Sigmoid colon (tissue), 4 donors: ENCODE results near the gene EGLN1.

Experiments used
- EP300 ChIP-seq, 4 donors: sonication (generic); formaldehyde crosslinking; IDR thresholded peaks; one replicate each; pipeline ENCODE4 v1.6.1; 2017; ENCODE audit warnings: antibody characterized with exemption in 4 of 4
- POLR2A ChIP-seq, 2 donors: fragments of 450-650 bp; IDR thresholded peaks; one replicate each; pipeline ENCODE4 v1.6.1; 2016; ENCODE audit warnings: antibody characterized with exemption in 2 of 2, mild to moderate bottlenecking in 2 of 2, moderate library complexity in 2 of 2
- TF ChIP-seq, protein P1 (sequence below), 4 experiments: fragments of 450-650 bp in 3 of 4; fragments of 200-600 bp in 1 of 4; IDR thresholded peaks; one replicate each; pipeline ENCODE4 v1.5.1; 2016 to 2019; ENCODE audit warnings: antibody characterized with exemption in 4 of 4, mild to moderate bottlenecking in 3 of 4, moderate library complexity in 2 of 4

DNA sequence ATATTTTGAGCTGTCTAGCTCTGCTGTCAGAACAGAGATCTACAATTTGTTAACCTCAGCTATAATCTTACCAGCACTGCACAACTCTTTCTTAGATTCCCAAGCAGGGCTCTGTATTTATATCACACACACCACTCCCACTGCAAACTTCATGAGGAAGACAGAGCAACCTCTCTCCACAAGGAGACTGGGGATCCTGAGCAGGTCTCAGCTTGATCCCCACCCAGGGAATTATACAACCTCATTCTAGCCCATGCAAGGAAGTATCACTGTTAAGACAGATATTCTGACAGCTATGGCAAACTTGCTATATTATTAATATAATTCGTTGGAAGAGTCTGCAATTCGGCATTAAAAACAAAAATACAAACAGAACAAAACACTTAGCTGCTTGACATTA lies 40.4 kb downstream of the EGLN1 start:
- TF ChIP-seq POLR2A (IDR thresholded peaks at IDR 0.05) (no peak), EP300 (IDR thresholded peaks at IDR 0.05) (no peak)
- TF ChIP-seq, protein P1, sequence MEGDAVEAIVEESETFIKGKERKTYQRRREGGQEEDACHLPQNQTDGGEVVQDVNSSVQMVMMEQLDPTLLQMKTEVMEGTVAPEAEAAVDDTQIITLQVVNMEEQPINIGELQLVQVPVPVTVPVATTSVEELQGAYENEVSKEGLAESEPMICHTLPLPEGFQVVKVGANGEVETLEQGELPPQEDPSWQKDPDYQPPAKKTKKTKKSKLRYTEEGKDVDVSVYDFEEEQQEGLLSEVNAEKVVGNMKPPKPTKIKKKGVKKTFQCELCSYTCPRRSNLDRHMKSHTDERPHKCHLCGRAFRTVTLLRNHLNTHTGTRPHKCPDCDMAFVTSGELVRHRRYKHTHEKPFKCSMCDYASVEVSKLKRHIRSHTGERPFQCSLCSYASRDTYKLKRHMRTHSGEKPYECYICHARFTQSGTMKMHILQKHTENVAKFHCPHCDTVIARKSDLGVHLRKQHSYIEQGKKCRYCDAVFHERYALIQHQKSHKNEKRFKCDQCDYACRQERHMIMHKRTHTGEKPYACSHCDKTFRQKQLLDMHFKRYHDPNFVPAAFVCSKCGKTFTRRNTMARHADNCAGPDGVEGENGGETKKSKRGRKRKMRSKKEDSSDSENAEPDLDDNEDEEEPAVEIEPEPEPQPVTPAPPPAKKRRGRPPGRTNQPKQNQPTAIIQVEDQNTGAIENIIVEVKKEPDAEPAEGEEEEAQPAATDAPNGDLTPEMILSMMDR (IDR thresholded peaks at IDR 0.05) = no peak
